ENCODE data around the gene EFCAB6. TPM values are rescaled to one million over a fixed set of nuclear protein-coding genes. Genes with fewer than 3 reads are reported as not detected.

Gene EFCAB6
- total and polyA plus RNA-seq, 2 of the 4 experiments (the other 2 are of a cell fraction): 0.44 to 1.1 TPM

DNA sequence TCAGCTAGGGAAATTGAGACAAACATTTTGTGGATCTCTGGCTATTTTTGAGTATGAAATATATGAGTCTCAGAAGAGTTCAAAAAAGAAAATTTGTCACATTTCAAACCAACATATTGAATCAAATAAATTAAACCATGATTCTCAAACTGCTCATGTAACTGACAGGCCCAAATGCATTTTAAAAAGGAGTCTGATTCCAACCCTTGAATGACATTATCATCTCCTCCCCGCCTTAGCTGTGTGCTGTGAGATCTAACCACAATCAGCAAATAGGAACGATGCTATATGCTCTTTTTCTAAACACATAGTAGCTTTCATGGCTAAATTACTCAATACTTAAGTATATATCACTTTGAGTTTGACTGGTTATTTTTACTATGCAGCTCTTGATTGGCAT, 57.1 kb downstream of the EFCAB6 start:
- BruUV-seq (replicated peaks): no TSS peak
- WGBS, 2 experiments (ENCODE audit: extremely low coverage in 2 of 2, insufficient read length in 1 of 2): no CpG with 5 or more reads among the region's 2 CpGs
- H3K56ac ChIP-seq (ENCODE audit: extremely low read depth, insufficient read depth, low read length): no peak overlapping the region
- no peak overlapping the region for H4K91ac ChIP-seq (ENCODE audit: insufficient read depth, low read depth, low read length)
- H4K20me1 ChIP-seq (ENCODE audit: insufficient read depth, low read length): no peaks in the 10 kb centered on the region
- H4K5ac ChIP-seq (ENCODE audit: low read depth, low read length): no peak overlapping the region
- ChIA-PET CTCF (no interaction called here), POLR2A (ENCODE audit: unreplicated experiment) (no interaction called here)
- intact Hi-C loops (cut with micrococcal nuclease) (no loop called here), in situ Hi-C loops (cut with MboI; ENCODE audit: low sequenced_read_pairs) (no loop called here), dilution Hi-C loops (cut with HindIII; ENCODE audit: low sequenced_read_pairs, unreplicated experiment) (no loop called here)
- no peak overlapping the region for H2AK5ac ChIP-seq (ENCODE audit: low read depth, low read length)
- H3K9ac ChIP-seq (ENCODE audit: low read depth, low read length): no peak overlapping the region
- H3K23ac ChIP-seq (ENCODE audit: low read depth, low read length): no peak overlapping the region
- no peak overlapping the region for H2BK20ac ChIP-seq (ENCODE audit: low read depth, low read length)
- H2BK120ac ChIP-seq (ENCODE audit: low read depth, low read length): no peak overlapping the region
- H3K4ac ChIP-seq (ENCODE audit: low read depth, low read length): no peak overlapping the region
- no peaks in the 10 kb centered on the region for H3K9me3 ChIP-seq (ENCODE audit: control insufficient read depth, insufficient read depth, low read length)
- no peaks in the 10 kb centered on the region for H3K36me3 ChIP-seq (ENCODE audit: control insufficient read depth, insufficient read depth, low read length)
- H4K8ac ChIP-seq (ENCODE audit: low read depth in 2 of 2, low read length in 2 of 2): no peak overlapping the region
- TF ChIP-seq CHD1 (IDR thresholded peaks at IDR 0.05; ENCODE audit: low read depth, low read length): no peak
- TF ChIP-seq, protein P1, sequence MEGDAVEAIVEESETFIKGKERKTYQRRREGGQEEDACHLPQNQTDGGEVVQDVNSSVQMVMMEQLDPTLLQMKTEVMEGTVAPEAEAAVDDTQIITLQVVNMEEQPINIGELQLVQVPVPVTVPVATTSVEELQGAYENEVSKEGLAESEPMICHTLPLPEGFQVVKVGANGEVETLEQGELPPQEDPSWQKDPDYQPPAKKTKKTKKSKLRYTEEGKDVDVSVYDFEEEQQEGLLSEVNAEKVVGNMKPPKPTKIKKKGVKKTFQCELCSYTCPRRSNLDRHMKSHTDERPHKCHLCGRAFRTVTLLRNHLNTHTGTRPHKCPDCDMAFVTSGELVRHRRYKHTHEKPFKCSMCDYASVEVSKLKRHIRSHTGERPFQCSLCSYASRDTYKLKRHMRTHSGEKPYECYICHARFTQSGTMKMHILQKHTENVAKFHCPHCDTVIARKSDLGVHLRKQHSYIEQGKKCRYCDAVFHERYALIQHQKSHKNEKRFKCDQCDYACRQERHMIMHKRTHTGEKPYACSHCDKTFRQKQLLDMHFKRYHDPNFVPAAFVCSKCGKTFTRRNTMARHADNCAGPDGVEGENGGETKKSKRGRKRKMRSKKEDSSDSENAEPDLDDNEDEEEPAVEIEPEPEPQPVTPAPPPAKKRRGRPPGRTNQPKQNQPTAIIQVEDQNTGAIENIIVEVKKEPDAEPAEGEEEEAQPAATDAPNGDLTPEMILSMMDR (conservative IDR thresholded peaks at IDR 0.05; ENCODE audit: low read depth, low read length): no peak
- TF ChIP-seq NFE2L2 (IDR thresholded peaks at IDR 0.05; ENCODE audit: low read depth, low read length): no peak
- no peak for TF ChIP-seq CEBPB (IDR thresholded peaks at IDR 0.05; ENCODE audit: low read depth, low read length)
- no peak for TF ChIP-seq BHLHE40 (IDR thresholded peaks at IDR 0.05; ENCODE audit: low read depth, low read length)
- TF ChIP-seq SMC3 (IDR thresholded peaks at IDR 0.05; ENCODE audit: low read depth, low read length): no peak
- H2BK5ac ChIP-seq (ENCODE audit: low read depth, low read length, poor library complexity, severe bottlenecking): no peak overlapping the region
- H3K27ac ChIP-seq (ENCODE audit: insufficient read depth, low read length): no peak overlapping the region
- H3K4me1 ChIP-seq (ENCODE audit: control insufficient read depth, insufficient read depth, low read length): peaks cover 2% of the 10 kb centered on the region; the same call in 1 of the 2 replicates
- no peak overlapping the region for H3K4me3 ChIP-seq (ENCODE audit: insufficient read depth, low read depth, low read length)
- H2AK9ac ChIP-seq (replicated peaks; ENCODE audit: low read depth, low read length, poor library complexity): no peak overlapping the region
- DNase-seq: no peak
- no peak overlapping the region for H2AFZ ChIP-seq (replicated peaks; ENCODE audit: low read length, poor library complexity)
- no peaks in the 10 kb centered on the region for H3K79me1 ChIP-seq (ENCODE audit: low read depth in 1 of 2, low read length in 2 of 2)
- ATAC-seq (ENCODE audit: low read depth): no peak
- H3K18ac ChIP-seq (ENCODE audit: low read depth, low read length): no peak overlapping the region
- no peak overlapping the region for H3K4me2 ChIP-seq (ENCODE audit: low read depth, low read length)
- H2BK15ac ChIP-seq (ENCODE audit: low read depth, low read length): no peak overlapping the region
- H3K14ac ChIP-seq (replicated peaks; ENCODE audit: low read depth, low read length): no peak overlapping the region
- no peaks in the 10 kb centered on the region for H3K9me1 ChIP-seq (ENCODE audit: insufficient read depth, low read length)
- peaks cover 11% of the 10 kb centered on the region for H3K27me3 ChIP-seq (ENCODE audit: control insufficient read depth, insufficient read depth, low read length)
